ENCODE measurements around the gene GSE1. TPM values are rescaled to one million over a fixed set of nuclear protein-coding genes. Genes with fewer than 3 reads are reported as not detected.

The GSE1 gene
- total RNA-seq, 1 donor from 2014 or later = 80.8 TPM

- Histone ChIP-seq H3K9me3 (no peaks in the 10 kb centered on the region), H3K27ac (no peak overlapping the region), H3K36me3 (no peaks in the 10 kb centered on the region), H3K27me3 (no peaks in the 10 kb centered on the region), H3K4me1 (peaks cover 44% of the 10 kb centered on the region), H3K4me3 (no peak overlapping the region)
- TF ChIP-seq CTCF (IDR thresholded peaks at IDR 0.05) = no peak
- no peak for TF ChIP-seq POLR2AphosphoS5 (IDR thresholded peaks at IDR 0.05; ENCODE audit: insufficient read depth in 1 of 2, low read depth in 1 of 2)
- TF ChIP-seq POLR2A (IDR thresholded peaks at IDR 0.05) = no peak
- intact Hi-C loops (cut with DNase I) = no loop called here
- DNase-seq (ENCODE audit: extremely low spot score in 2 of 2) = no peak
Observed at GRCh38 chr16:85640585-85640984, 27.5 kb downstream of the GSE1 start.

- H3K4me3 ChIP-seq = no peak overlapping the region
- no peaks in the 10 kb centered on the region for H3K9me3 ChIP-seq
- no peaks in the 10 kb centered on the region for H3K36me3 ChIP-seq
- intact Hi-C loops (cut with DNase I) = no loop called here
- no peak for TF ChIP-seq POLR2AphosphoS5 (IDR thresholded peaks at IDR 0.05; ENCODE audit: insufficient read depth in 1 of 2, low read depth in 1 of 2)
- no peak for TF ChIP-seq POLR2A (IDR thresholded peaks at IDR 0.05)
- no peaks in the 10 kb centered on the region for H3K27me3 ChIP-seq
- H3K27ac ChIP-seq = no peak overlapping the region
- no peak for DNase-seq (ENCODE audit: extremely low spot score in 2 of 2)
- peaks cover 40% of the 10 kb centered on the region for H3K4me1 ChIP-seq
Observed at GRCh38 chr16:85641305-85641704, 28.2 kb downstream of the GSE1 start.

- peaks cover 40% of the 10 kb centered on the region for H3K4me1 ChIP-seq
- no peak for DNase-seq (ENCODE audit: extremely low spot score in 2 of 2)
- TF ChIP-seq CTCF (IDR thresholded peaks at IDR 0.05) (no peak), POLR2A (IDR thresholded peaks at IDR 0.05) (no peak), POLR2AphosphoS5 (IDR thresholded peaks at IDR 0.05; ENCODE audit: insufficient read depth in 1 of 2, low read depth in 1 of 2) (no peak)
- no peaks in the 10 kb centered on the region for H3K9me3 ChIP-seq
- intact Hi-C loops (cut with DNase I) = no loop called here
- no peak overlapping the region for H3K4me3 ChIP-seq
- no peaks in the 10 kb centered on the region for H3K36me3 ChIP-seq
- H3K27ac ChIP-seq = no peak overlapping the region
- no peaks in the 10 kb centered on the region for H3K27me3 ChIP-seq
Observed at GRCh38 chr16:85641776-85642176, 28.7 kb downstream of the GSE1 start.

GRCh38 chr16:85642762-85643358, 29.7 kb downstream of the GSE1 start:
- no peak for TF ChIP-seq POLR2A (IDR thresholded peaks at IDR 0.05)
- no peak for TF ChIP-seq POLR2AphosphoS5 (IDR thresholded peaks at IDR 0.05; ENCODE audit: insufficient read depth in 1 of 2, low read depth in 1 of 2)
- TF ChIP-seq CTCF (IDR thresholded peaks at IDR 0.05) = no peak
- H3K4me3 ChIP-seq = no peak overlapping the region
- no peaks in the 10 kb centered on the region for H3K27me3 ChIP-seq
- peaks cover 40% of the 10 kb centered on the region for H3K4me1 ChIP-seq
- H3K36me3 ChIP-seq = no peaks in the 10 kb centered on the region
- no peak overlapping the region for H3K27ac ChIP-seq
- DNase-seq (ENCODE audit: extremely low spot score in 2 of 2) = no peak
- intact Hi-C loops (cut with DNase I) = no loop called here
- H3K9me3 ChIP-seq = no peaks in the 10 kb centered on the region

GRCh38 chr16:85643631-85644030, 30.5 kb downstream of the GSE1 start:
- Histone ChIP-seq H3K4me1 (peaks cover 40% of the 10 kb centered on the region), H3K9me3 (no peaks in the 10 kb centered on the region), H3K27me3 (no peaks in the 10 kb centered on the region), H3K27ac (no peak overlapping the region), H3K36me3 (no peaks in the 10 kb centered on the region), H3K4me3 (no peak overlapping the region)
- no peak for DNase-seq (ENCODE audit: extremely low spot score in 2 of 2)
- TF ChIP-seq POLR2AphosphoS5 (IDR thresholded peaks at IDR 0.05; ENCODE audit: insufficient read depth in 1 of 2, low read depth in 1 of 2) (no peak), POLR2A (IDR thresholded peaks at IDR 0.05) (no peak), CTCF (IDR thresholded peaks at IDR 0.05) (no peak)
- intact Hi-C loops (cut with DNase I) = no loop called here
